H1 (cell line): ENCODE measurements around the gene SUPT4H1. TPM values are rescaled to one million over a fixed set of nuclear protein-coding genes. Genes with fewer than 3 reads are reported as not detected.

ENCODE experiments used
- CEBPB ChIP-seq: IDR thresholded peaks from 2 replicates; pipeline ENCODE4 v1.6.1; 2012; ENCODE audit warnings: low read depth, low read length
- GTF2F1 ChIP-seq: IDR thresholded peaks from 2 replicates; pipeline ENCODE4 v1.6.1; 2012; ENCODE audit warnings: low read depth, low read length, improper control_type of control experiment, borderline replicate concordance
- PHF8 ChIP-seq: fragments of 200-600 bp; sonication (generic); conservative IDR thresholded peaks from 2 replicates; pipeline ENCODE4 v1.7.1; 2012; ENCODE audit warnings: low read depth, mild to moderate bottlenecking, inconsistent platforms, low read length, moderate library complexity
- RAD21 ChIP-seq, 2 experiments: IDR thresholded peaks in 1 of 2; conservative IDR thresholded peaks in 1 of 2; 2 replicates each; pipeline ENCODE4 v1.6.1; 2011; ENCODE audit warnings: low read depth in 2 of 2, low read length in 2 of 2, improper control_type of control experiment in 1 of 2, inconsistent platforms in 1 of 2, mild to moderate bottlenecking in 1 of 2, moderate library complexity in 1 of 2
- RBBP5 ChIP-seq: IDR thresholded peaks from 2 replicates; pipeline ENCODE4 v1.7.1; 2012; ENCODE audit warnings: low read depth, mild to moderate bottlenecking, inconsistent platforms, low read length, moderate library complexity, borderline replicate concordance
- RNF2 ChIP-seq: fragments of 200-900, 300-1000 bp; sonication (generic); IDR thresholded peaks from 2 replicates; pipeline ENCODE4 v1.7.1; 2016; ENCODE audit warnings: borderline replicate concordance, low read depth, mild to moderate bottlenecking, antibody characterized with exemption, low read length; ENCODE audit not compliant: poor library complexity, severe bottlenecking; ENCODE audit errors: missing control alignments
- SP1 ChIP-seq: IDR thresholded peaks from 2 replicates; pipeline ENCODE4 v1.6.1; 2011; ENCODE audit warnings: low read depth, low read length
- YY1 ChIP-seq: IDR thresholded peaks from 2 replicates; pipeline ENCODE4 v1.6.1; 2011; ENCODE audit warnings: low read depth, mild to moderate bottlenecking, low read length
- ZNF274 ChIP-seq: IDR thresholded peaks from 2 replicates; pipeline ENCODE4 v1.7.0; 2012; ENCODE audit warnings: low read length, borderline replicate concordance; ENCODE audit errors: extremely low read depth
- polyA plus RNA-seq, 7 experiments: library from polyadenylated mRNA; depleted of rRNA in 3 of 7; stranded (reverse) in 5 of 7; unstranded in 2 of 7; fragments of >200 nt in 5 of 7; fragments of 200-250 nt in 2 of 7; gene quantifications; 1 replicate in 5 of 7; 2 replicates in 1 of 7; 4 replicates in 1 of 7; pipeline versions ENCODE4 v1.2.1 to v1.2.3, GENCODE V29; 2011 to 2013; ENCODE audit warnings: missing spikeins in 2 of 7, mixed read lengths in 2 of 7
- total RNA-seq: library from RNA; stranded (reverse); fragmentation: NEBNext Ultra II Directional; extraction: Animal tissue kit (Norgen Biotek cat#: 25700); gene quantifications from 2 replicates; pipeline ENCODE4 v1.2.1, GENCODE V29; 2021

The SUPT4H1 gene
- total and polyA plus RNA-seq, 2 of the 8 experiments (the other 6 are each of a cell fraction or from before 2014, with no cell fraction given), result 112 to 143 TPM

- TF ChIP-seq GTF2F1 (no peak), PHF8 (no peak), YY1 (no peak), CEBPB (no peak), RAD21 (IDR thresholded peaks at IDR 0.05 in 1 of 2, conservative IDR thresholded peaks at IDR 0.05 in 1 of 2; ENCODE audit: low read depth in 2 of 2, low read length in 2 of 2) (no peak), RNF2 (no peak), SP1 (peak; percentile 70), RBBP5 (no peak), ZNF274 (no peak)
Observed at GRCh38 chr17:58337600-58338453, 14.2 kb downstream of the SUPT4H1 start (continued).
